Effector memory CD8-positive, alpha-beta T cell (primary cell): Measurements from ENCODE around the gene GATAD2A.

Experiments used
- ATAC-seq: fragments of 150-1000 bp; cut with Tn5 transposase; replicated peaks from 2 replicates; pipeline ENCODE4 v1.10.0; 2021; ENCODE audit warnings: mild to moderate bottlenecking, moderate library complexity
- DNase-seq, 3 experiments: peaks; one replicate each; pipeline ENCODE4 v3.0.0; 2021
- H3K27ac Mint-ChIP-seq, 2 donors: one replicate each; pipeline ENCODE4 v1.8.0; 2022; ENCODE audit warnings: mild to moderate bottlenecking in 2 of 2, mixed read lengths in 2 of 2, moderate library complexity in 2 of 2
- H3K27me3 Mint-ChIP-seq, 2 donors: one replicate each; pipeline ENCODE4 v1.8.0; 2022; ENCODE audit warnings: mixed read lengths in 2 of 2
- H3K36me3 Mint-ChIP-seq: one replicate; pipeline ENCODE4 v1.8.0; 2022; ENCODE audit warnings: mild to moderate bottlenecking, moderate library complexity, mixed read lengths; ENCODE audit not compliant: insufficient read depth
- H3K4me1 Mint-ChIP-seq, 2 donors: one replicate each; pipeline ENCODE4 v1.8.0; 2022; ENCODE audit warnings: low read depth in 2 of 2, mixed read lengths in 2 of 2
- H3K4me3 Mint-ChIP-seq, 2 donors: one replicate each; pipeline ENCODE4 v1.8.0; 2022; ENCODE audit warnings: mild to moderate bottlenecking in 2 of 2, mixed read lengths in 2 of 2, moderate library complexity in 2 of 2
- H3K9me3 Mint-ChIP-seq, 2 donors: one replicate each; pipeline ENCODE4 v1.8.0; 2022; ENCODE audit warnings: mixed read lengths in 2 of 2

The GATAD2A gene

GRCh38 chr19:19550485-19550929, 145.0 kb downstream of the GATAD2A start:
- no peak overlapping the region for H3K27ac Mint-ChIP-seq
- H3K4me3 Mint-ChIP-seq, result no peak overlapping the region
- ATAC-seq (no peak), DNase-seq (no peak)
- H3K27me3 Mint-ChIP-seq, result peaks cover 0 to 10% of the 10 kb centered on the region in 2 donors
- H3K4me1 Mint-ChIP-seq, result peaks cover 0 to 4% of the 10 kb centered on the region in 2 donors
- peaks cover 4% of the 10 kb centered on the region for H3K36me3 Mint-ChIP-seq
- H3K9me3 Mint-ChIP-seq, result no peaks in the 10 kb centered on the region

GRCh38 chr19:19550972-19551852, 145.7 kb downstream of the GATAD2A start:
- DNase-seq, result no peak
- no peaks in the 10 kb centered on the region for H3K9me3 Mint-ChIP-seq

GRCh38 chr19:19551853-19552192, 146.3 kb downstream of the GATAD2A start:
- Mint-ChIP-seq H3K36me3 (peaks cover 4% of the 10 kb centered on the region), H3K27me3 (peaks cover 0 to 10% of the 10 kb centered on the region in 2 donors), H3K27ac (no peak overlapping the region), H3K9me3 (no peaks in the 10 kb centered on the region), H3K4me1 (peaks cover 0 to 4% of the 10 kb centered on the region in 2 donors), H3K4me3 (no peak overlapping the region)
- no peak for DNase-seq
- ATAC-seq, result no peak

More at GRCh38 chr19:19550972-19551852, 145.7 kb downstream of the GATAD2A start:
- H3K4me1 Mint-ChIP-seq, result peaks cover 0 to 4% of the 10 kb centered on the region in 2 donors
- H3K4me3 Mint-ChIP-seq, result no peak overlapping the region
- H3K27me3 Mint-ChIP-seq, result peaks cover 0 to 10% of the 10 kb centered on the region in 2 donors
- H3K27ac Mint-ChIP-seq, result no peak overlapping the region
- no peak for ATAC-seq
- peaks cover 4% of the 10 kb centered on the region for H3K36me3 Mint-ChIP-seq

- Mint-ChIP-seq H3K9me3 (no peaks in the 10 kb centered on the region), H3K4me1 (peaks cover 0 to 4% of the 10 kb centered on the region in 2 donors), H3K27ac (no peak overlapping the region), H3K36me3 (peaks cover 4% of the 10 kb centered on the region), H3K27me3 (peaks cover 0 to 10% of the 10 kb centered on the region in 2 donors), H3K4me3 (no peak overlapping the region)
- ATAC-seq, result peak; percentile 37
- peak in 1 of 3 experiments; percentile 30 for DNase-seq
Observed at GRCh38 chr19:19552798-19553197, 147.3 kb downstream of the GATAD2A start.

- no peaks in the 10 kb centered on the region for H3K9me3 Mint-ChIP-seq
- H3K36me3 Mint-ChIP-seq, result peaks cover 7% of the 10 kb centered on the region
- ATAC-seq (no peak), DNase-seq (no peak)
- no peak overlapping the region for H3K4me3 Mint-ChIP-seq
- H3K4me1 Mint-ChIP-seq, result peaks cover 0 to 4% of the 10 kb centered on the region in 2 donors
- H3K27me3 Mint-ChIP-seq, result peaks cover 0 to 8% of the 10 kb centered on the region in 2 donors
- no peak overlapping the region for H3K27ac Mint-ChIP-seq
Observed at GRCh38 chr19:19553670-19554069, 148.2 kb downstream of the GATAD2A start.

- Mint-ChIP-seq H3K9me3 (no peaks in the 10 kb centered on the region), H3K36me3 (peaks cover 7% of the 10 kb centered on the region), H3K27me3 (peaks cover 0 to 1% of the 10 kb centered on the region in 2 donors), H3K27ac (peak overlapping the region in 1 of 2 donors; percentile 26), H3K4me3 (no peak overlapping the region), H3K4me1 (peaks cover 0 to 4% of the 10 kb centered on the region in 2 donors)
- DNase-seq (peak; percentile 39 to 54 (median 48)), ATAC-seq (peak; percentile 62)
Observed at GRCh38 chr19:19554074-19555023, 148.9 kb downstream of the GATAD2A start.

GRCh38 chr19:19558055-19558454, 152.6 kb downstream of the GATAD2A start:
- H3K36me3 Mint-ChIP-seq, result peaks cover 40% of the 10 kb centered on the region
- no peak for DNase-seq
- no peak for ATAC-seq
- H3K4me1 Mint-ChIP-seq, result peaks cover 1 to 4% of the 10 kb centered on the region in 2 donors
- peak overlapping the region in 1 of 2 donors; percentile 53 for H3K27ac Mint-ChIP-seq
- H3K4me3 Mint-ChIP-seq, result no peak overlapping the region
- no peaks in the 10 kb centered on the region for H3K9me3 Mint-ChIP-seq
- no peaks in the 10 kb centered on the region for H3K27me3 Mint-ChIP-seq
